ENCODE data around the gene MBTD1. TPM values are rescaled to one million over a fixed set of nuclear protein-coding genes. Genes with fewer than 3 reads are reported as not detected.

The MBTD1 gene
- total and polyA plus RNA-seq, 2 of the 8 experiments (the other 6 are each of a cell fraction or from before 2014, with no cell fraction given): 20.3 to 51.4 TPM

DNA sequence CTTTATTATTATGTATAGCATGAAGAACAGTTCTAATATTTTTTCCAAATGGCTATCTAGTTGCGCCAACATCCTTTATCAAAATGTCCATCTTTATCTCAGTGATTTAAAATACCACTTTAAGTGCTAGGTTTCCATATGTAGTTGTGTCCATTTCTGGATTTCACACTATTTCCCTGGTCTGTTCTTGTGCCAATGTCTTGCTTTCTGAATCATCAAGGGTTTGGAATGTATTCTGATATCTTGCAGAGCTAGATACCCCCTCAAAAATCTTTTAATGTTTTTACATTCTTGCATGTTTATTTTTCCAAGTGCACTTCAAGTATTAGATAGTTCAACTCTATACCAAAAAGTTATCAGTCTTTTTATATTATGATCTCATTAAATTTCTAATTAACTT, 14.3 kb downstream of the MBTD1 start:
- no peak overlapping the region for H3K4ac ChIP-seq (replicated peaks; ENCODE audit: insufficient read length, low read depth, low read length)
- 87% methylated on average over 1 of the region's 1 CpG; no CpG with 5 or more reads in 1 of the 2 experiments for WGBS, 2 experiments (ENCODE audit: extremely low coverage in 1 of 2, insufficient coverage in 1 of 2, insufficient read length in 1 of 2, insufficient replicate concordance in 2 of 2, low coverage in 1 of 2, low lambda C conversion rate in 2 of 2, missing lambda C conversion rate in 1 of 2)
- no peak overlapping the region for H4K8ac ChIP-seq (ENCODE audit: extremely low read depth, insufficient read depth, low read length)
- H3K9ac ChIP-seq (replicated peaks in 1 of 4; ENCODE audit: extremely low read depth in 1 of 4, low read depth in 3 of 4, low read length in 3 of 4): no peak overlapping the region
- H4K5ac ChIP-seq (ENCODE audit: insufficient read length, low read depth, low read length): no peak overlapping the region
- no peak for DNase-seq (ENCODE audit: low read depth in 1 of 2, low spot score in 2 of 2)
- POLR2A ChIA-PET (ENCODE audit: partially characterized antibody): interaction anchor here (0.7 to 2.0 kb wide), 3 partner anchors 10 to 117 kb away, joined by 3 to 4 read pairs (median 3); no protein-coding TSS in a partner anchor
- no peak overlapping the region for H3K4me2 ChIP-seq (ENCODE audit: insufficient read depth in 1 of 2, low read depth in 2 of 2, low read length in 2 of 2)
- H2BK5ac ChIP-seq (ENCODE audit: low read depth, low read length): no peak overlapping the region
- H3K9me3 ChIP-seq (ENCODE audit: insufficient read depth in 2 of 2, low read depth in 1 of 2, low read length in 1 of 2): no peaks in the 10 kb centered on the region
- H3K27me3 ChIP-seq (replicated peaks in 1 of 4; ENCODE audit: control insufficient read depth in 3 of 4, extremely low read depth in 1 of 4, insufficient read depth in 3 of 4, low read length in 3 of 4): no peaks in the 10 kb centered on the region
- H3K27ac ChIP-seq (ENCODE audit: low read depth, low read length): no peak overlapping the region
- no peak overlapping the region for H2BK120ac ChIP-seq (replicated peaks; ENCODE audit: low read depth, low read length)
- H4K91ac ChIP-seq (replicated peaks; ENCODE audit: insufficient read length, low read length): no peak overlapping the region
- no peak overlapping the region for H2BK20ac ChIP-seq (ENCODE audit: low read length)
- no peak overlapping the region for H2AK5ac ChIP-seq (ENCODE audit: low read depth, low read length)
- H3K4me3 ChIP-seq (ENCODE audit: extremely low read depth in 1 of 4, insufficient read depth in 2 of 4, low read depth in 3 of 4, low read length in 4 of 4): no peak overlapping the region
- CTCF ChIA-PET (ENCODE audit: partially characterized antibody): no interaction called here
- no peak overlapping the region for H2AFZ ChIP-seq (ENCODE audit: low read length)
- H3K79me2 ChIP-seq (ENCODE audit: control insufficient read depth in 1 of 2, insufficient read depth in 2 of 2, low read length in 2 of 2): peaks cover 0 to 59% of the 10 kb centered on the region in 2 experiments; a peak in 2 of 4 replicates
- H3K18ac ChIP-seq (ENCODE audit: extremely low read depth, low read length): no peak overlapping the region
- no peaks in the 10 kb centered on the region for H3K79me1 ChIP-seq (ENCODE audit: low read depth, low read length)
- H3K36me3 ChIP-seq (ENCODE audit: control insufficient read depth in 2 of 4, insufficient read depth in 4 of 4, low read length in 3 of 4): peaks cover 0 to 7% (median 1%) of the 10 kb centered on the region in 4 experiments; a peak in 2 of 8 replicates
- no peaks in the 10 kb centered on the region for H3K4me1 ChIP-seq (replicated peaks in 1 of 4; ENCODE audit: control insufficient read depth in 3 of 4, insufficient read depth in 4 of 4, low read length in 3 of 4)
- peaks cover 2 to 5% of the 10 kb centered on the region in 2 experiments for H4K20me1 ChIP-seq (replicated peaks in 1 of 2; ENCODE audit: control insufficient read depth in 1 of 2, insufficient read depth in 2 of 2, low read length in 2 of 2)
- no peak overlapping the region for H3K23ac ChIP-seq (ENCODE audit: insufficient read length)
- no peaks in the 10 kb centered on the region for H3K23me2 ChIP-seq (ENCODE audit: low read depth, low read length)
- no peak overlapping the region for H2BK15ac ChIP-seq (ENCODE audit: low read length)
- FAIRE-seq: no peak
- H3K56ac ChIP-seq (replicated peaks; ENCODE audit: insufficient read length, low read depth, low read length): no peak overlapping the region
- H3K14ac ChIP-seq (ENCODE audit: insufficient read length): no peak overlapping the region
- no peak overlapping the region for H2BK12ac ChIP-seq (ENCODE audit: low read depth, low read length)
- TF ChIP-seq EGR1 (IDR thresholded peaks at IDR 0.05; ENCODE audit: borderline replicate concordance, low read depth, low read length) (no peak), POU5F1 (IDR thresholded peaks at IDR 0.05; ENCODE audit: low read depth, low read length) (no peak), BCL11A (IDR thresholded peaks at IDR 0.05; ENCODE audit: low read depth in 2 of 2, low read length in 2 of 2) (no peak), MAX (IDR thresholded peaks at IDR 0.05) (no peak), POLR2A (IDR thresholded peaks at IDR 0.05; ENCODE audit: control extremely low read depth in 1 of 2, low read depth in 2 of 2, low read length in 2 of 2) (no peak), CBX8 (IDR thresholded peaks at IDR 0.05; ENCODE audit: borderline replicate concordance, low read depth, low read length) (no peak), YY1 (IDR thresholded peaks at IDR 0.05; ENCODE audit: low read depth, low read length) (no peak), KDM1A (IDR thresholded peaks at IDR 0.05; ENCODE audit: borderline replicate concordance, low read length) (no peak), BRCA1 (IDR thresholded peaks at IDR 0.05; ENCODE audit: low read depth, low read length) (no peak), SP1 (IDR thresholded peaks at IDR 0.05; ENCODE audit: low read depth, low read length) (no peak), CHD2 (IDR thresholded peaks at IDR 0.05; ENCODE audit: low read length) (no peak), EP300 (IDR thresholded peaks at IDR 0.05; ENCODE audit: borderline replicate concordance in 1 of 2, low read depth in 2 of 2, low read length in 2 of 2) (no peak), ZNF274 (IDR thresholded peaks at IDR 0.05; ENCODE audit: borderline replicate concordance, extremely low read depth, low read length) (no peak)
- TF ChIP-seq, protein P1, sequence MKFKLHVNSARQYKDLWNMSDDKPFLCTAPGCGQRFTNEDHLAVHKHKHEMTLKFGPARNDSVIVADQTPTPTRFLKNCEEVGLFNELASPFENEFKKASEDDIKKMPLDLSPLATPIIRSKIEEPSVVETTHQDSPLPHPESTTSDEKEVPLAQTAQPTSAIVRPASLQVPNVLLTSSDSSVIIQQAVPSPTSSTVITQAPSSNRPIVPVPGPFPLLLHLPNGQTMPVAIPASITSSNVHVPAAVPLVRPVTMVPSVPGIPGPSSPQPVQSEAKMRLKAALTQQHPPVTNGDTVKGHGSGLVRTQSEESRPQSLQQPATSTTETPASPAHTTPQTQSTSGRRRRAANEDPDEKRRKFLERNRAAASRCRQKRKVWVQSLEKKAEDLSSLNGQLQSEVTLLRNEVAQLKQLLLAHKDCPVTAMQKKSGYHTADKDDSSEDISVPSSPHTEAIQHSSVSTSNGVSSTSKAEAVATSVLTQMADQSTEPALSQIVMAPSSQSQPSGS (IDR thresholded peaks at IDR 0.05; ENCODE audit: low read length): no peak
